Endothelial cell of umbilical vein (primary cell): Measurements from ENCODE around the gene KLHL26. TPM values are rescaled to one million over a fixed set of nuclear protein-coding genes. Genes with fewer than 3 reads are reported as not detected.

Source experiments
- BruUV-seq: library from RNA; stranded (reverse); fragments of 400-500 nt; replicated peaks from 2 replicates; lab custom pipeline; 2021; lab: Mats Ljungman, UMichigan
- CTCF ChIA-PET: fragments of 300-600, 350-600 bp; sonication (Branson Sonifier 250); formaldehyde crosslinking; loops from one replicate; lab custom pipeline; 2021; ENCODE audit warnings: antibody characterized with exemption, inconsistent platforms; lab: Charles Lee
- POLR2A ChIA-PET: fragments of 300-600, 350-600 bp; sonication (Branson Sonifier 250); formaldehyde crosslinking; loops from one replicate; lab custom pipeline; 2021; ENCODE audit warnings: antibody characterized with exemption, inconsistent platforms; lab: Charles Lee
- DNase-seq: peaks from one replicate; pipeline ENCODE4 v3.0.0-alpha.2; 2011; ENCODE audit warnings: low read depth, low spot score
- FAIRE-seq: peaks from 2 replicates; lab custom pipeline; 2011; peaks lifted over from hg19 to GRCh38; lab: Jason Lieb, UNC
- H2AFZ ChIP-seq: 2 replicates; pipeline ENCODE4 v1.6.0; 2012; ENCODE audit warnings: low read depth, low read length, control low read depth, inconsistent platforms
- H3K27ac ChIP-seq: 2 replicates; pipeline ENCODE4 v1.5.1; 2011; ENCODE audit warnings: low read depth, mild to moderate bottlenecking, control low read depth, low read length, moderate library complexity; ENCODE audit not compliant: insufficient read depth
- H3K27me3 ChIP-seq, 2 experiments: 2 replicates each; pipeline versions ENCODE4 v1.6.0 to v1.6.1; 2011; ENCODE audit warnings: low read length in 2 of 2, mixed read lengths in 1 of 2; ENCODE audit not compliant: control insufficient read depth in 2 of 2, insufficient read depth in 2 of 2
- H3K36me3 ChIP-seq, 2 experiments: 2 replicates in 1 of 2; 3 replicates in 1 of 2; pipeline ENCODE4 v1.5.1; 2011; ENCODE audit warnings: low read length in 2 of 2, mild to moderate bottlenecking in 1 of 2, moderate library complexity in 1 of 2; ENCODE audit not compliant: control insufficient read depth in 2 of 2, insufficient read depth in 2 of 2; ENCODE audit errors: extremely low read depth in 1 of 2
- H3K4me1 ChIP-seq: 3 replicates; pipeline ENCODE4 v1.5.1; 2011; ENCODE audit warnings: mild to moderate bottlenecking, low read length; ENCODE audit not compliant: control insufficient read depth, insufficient read depth; ENCODE audit errors: extremely low read depth
- H3K4me2 ChIP-seq: 2 replicates; pipeline ENCODE4 v1.6.1; 2011; ENCODE audit warnings: low read length, control low read depth, mixed read lengths; ENCODE audit not compliant: insufficient read depth
- H3K4me3 ChIP-seq, 3 experiments: fragments of 200-600 bp in 1 of 3; sonication (generic), shearing (Covaris generic) in 1 of 3; replicated peaks in 1 of 3; 2 replicates each; pipeline ENCODE4 v1.5.1; 2011 to 2016; ENCODE audit warnings: control low read depth in 3 of 3, low read length in 3 of 3, mild to moderate bottlenecking in 2 of 3, inconsistent platforms in 1 of 3, low read depth in 1 of 3, moderate library complexity in 1 of 3; ENCODE audit not compliant: insufficient read depth in 1 of 3
- H3K79me2 ChIP-seq: 2 replicates; pipeline ENCODE4 v1.6.0; 2012; ENCODE audit warnings: low read length, inconsistent platforms; ENCODE audit not compliant: control insufficient read depth, insufficient read depth
- H3K9ac ChIP-seq: replicated peaks from 2 replicates; pipeline ENCODE3; 2011; ENCODE audit warnings: low read length, control low read depth; ENCODE audit not compliant: insufficient read depth; ENCODE audit errors: extremely low read depth
- H3K9me1 ChIP-seq: replicated peaks from 3 replicates; pipeline ENCODE4 v1.6.0; 2011; ENCODE audit warnings: mild to moderate bottlenecking, low read length; ENCODE audit not compliant: control insufficient read depth, insufficient read depth; ENCODE audit errors: extremely low read depth
- H3K9me3 ChIP-seq: replicated peaks from 2 replicates; pipeline ENCODE4 v1.5.1; 2012; ENCODE audit warnings: low read length, inconsistent platforms; ENCODE audit not compliant: control insufficient read depth, insufficient read depth
- H4K20me1 ChIP-seq: replicated peaks from 2 replicates; pipeline ENCODE3; 2011; ENCODE audit warnings: mild to moderate bottlenecking, low read length; ENCODE audit not compliant: control insufficient read depth, insufficient read depth; ENCODE audit errors: extremely low read depth
- EZH2 ChIP-seq: IDR thresholded peaks from 2 replicates; pipeline ENCODE4 v1.6.1; 2012; ENCODE audit warnings: borderline replicate concordance, low read depth, mild to moderate bottlenecking, moderate library complexity, low read length, inconsistent platforms; ENCODE audit not compliant: severe bottlenecking
- FOS ChIP-seq: IDR thresholded peaks from 2 replicates; pipeline ENCODE4 v1.6.1; 2011; ENCODE audit warnings: mild to moderate bottlenecking, low read length, moderate library complexity, borderline replicate concordance; ENCODE audit not compliant: insufficient read depth
- GATA2 ChIP-seq: IDR thresholded peaks from 2 replicates; pipeline ENCODE4 v1.7.0; 2011; ENCODE audit warnings: low read depth, mild to moderate bottlenecking, moderate library complexity, mixed read lengths, low read length; ENCODE audit not compliant: insufficient read length, insufficient read depth
- JUN ChIP-seq: IDR thresholded peaks from 2 replicates; pipeline ENCODE4 v1.6.1; 2011; ENCODE audit warnings: borderline replicate concordance, low read depth; ENCODE audit not compliant: insufficient read length, insufficient read depth
- MYC ChIP-seq: IDR thresholded peaks from one replicate; pipeline ENCODE4 v1.6.1; 2011; ENCODE audit warnings: mild to moderate bottlenecking, low read depth, low read length
- POLR2A ChIP-seq: IDR thresholded peaks from 2 replicates; pipeline ENCODE4 v1.6.1; 2012; ENCODE audit warnings: low read depth, mild to moderate bottlenecking, control low read depth, low read length
- POLR2AphosphoS5 ChIP-seq: IDR thresholded peaks from 2 replicates; pipeline ENCODE4 v1.6.1; 2012; ENCODE audit warnings: low read depth, mild to moderate bottlenecking, control low read depth, low read length, moderate library complexity; ENCODE audit not compliant: insufficient read depth
- dilution Hi-C: fragments of 300-500 bp; cut with MboI; formaldehyde crosslinking; loops from one replicate; pipeline ENCODE4 v1.15.0; 2019; ENCODE audit warnings: low sequenced_read_pairs; ENCODE audit not compliant: extremely low pct_ligation_motif_present
- intact Hi-C: fragments of 100-400 bp; cut with micrococcal nuclease; formaldehyde crosslinking; loops from one replicate; pipeline ENCODE4 v1.10.0; 2022
- polyA plus RNA-seq, 4 experiments: library from polyadenylated mRNA; depleted of rRNA in 3 of 4; stranded (reverse) in 3 of 4; unstranded in 1 of 4; fragments of >200 nt; gene quantifications; 2 replicates each; pipeline versions ENCODE4 v1.2.1 to v1.2.3, GENCODE V29; 2011 to 2012; ENCODE audit warnings: missing spikeins in 1 of 4
- total RNA-seq: library from RNA; stranded (reverse); gene quantifications from 2 replicates; pipeline ENCODE4 v1.2.3, GENCODE V29; 2021
- TF ChIP-seq, protein P1 (sequence below): IDR thresholded peaks from 2 replicates; pipeline ENCODE4 v1.6.1; 2011; ENCODE audit not compliant: insufficient read depth, insufficient read length
- TF ChIP-seq, protein P2 (sequence below), 2 donors: IDR thresholded peaks; 1 replicate in 1 of 2; 2 replicates in 1 of 2; pipeline ENCODE4 v1.5.1; 2011; ENCODE audit warnings: low read length in 2 of 2, mild to moderate bottlenecking in 2 of 2, moderate library complexity in 2 of 2, control low read depth in 1 of 2, inconsistent platforms in 1 of 2, low read depth in 1 of 2; ENCODE audit not compliant: insufficient read depth in 1 of 2; ENCODE audit errors: extremely low read depth in 1 of 2

Gene KLHL26
- total and polyA plus RNA-seq, 2 donors (not counting 3 experiments of a cell fraction or from before 2014, with no cell fraction given), result 2.4 to 6.2 TPM

DNA sequence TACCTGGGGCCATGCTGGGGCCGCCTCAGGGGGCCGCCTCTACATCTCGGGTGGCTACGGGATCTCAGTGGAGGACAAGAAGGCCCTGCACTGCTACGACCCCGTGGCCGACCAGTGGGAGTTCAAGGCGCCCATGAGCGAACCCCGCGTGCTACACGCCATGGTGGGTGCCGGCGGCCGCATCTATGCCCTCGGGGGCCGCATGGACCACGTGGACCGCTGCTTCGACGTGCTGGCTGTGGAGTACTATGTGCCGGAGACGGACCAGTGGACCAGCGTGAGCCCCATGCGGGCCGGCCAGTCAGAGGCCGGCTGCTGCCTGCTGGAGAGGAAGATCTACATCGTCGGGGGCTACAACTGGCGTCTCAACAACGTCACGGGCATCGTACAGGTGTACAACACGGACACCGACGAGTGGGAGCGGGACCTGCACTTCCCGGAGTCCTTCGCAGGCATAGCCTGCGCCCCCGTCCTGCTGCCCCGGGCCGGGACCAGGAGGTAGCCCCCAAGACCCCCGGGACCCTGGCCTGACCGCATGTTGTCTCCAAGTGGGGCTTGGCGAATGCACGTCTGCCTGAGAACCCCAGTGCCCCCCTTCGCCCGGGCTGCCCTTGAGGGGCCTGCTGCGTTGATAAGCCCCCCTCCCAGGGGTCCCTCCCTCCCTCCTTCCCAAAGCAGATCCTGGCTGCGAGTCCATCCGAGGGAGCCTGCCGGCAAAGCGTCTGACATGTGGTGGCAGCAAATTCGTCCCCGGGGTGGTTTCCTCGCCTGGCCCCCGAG, 32.1 kb downstream of the KLHL26 start:
- Histone ChIP-seq H3K27me3 (no peaks in the 10 kb centered on the region), H3K9me3 (no peaks in the 10 kb centered on the region), H3K9me1 (no peaks in the 10 kb centered on the region), H3K4me1 (peaks cover under 1% of the 10 kb centered on the region), H4K20me1 (no peaks in the 10 kb centered on the region), H3K79me2 (no peaks in the 10 kb centered on the region), H3K4me2 (no peak overlapping the region), H3K4me3 (no peak overlapping the region), H2AFZ (no peak overlapping the region), H3K27ac (no peak overlapping the region), H3K9ac (no peak overlapping the region), H3K36me3 (peaks cover 2 to 9% of the 10 kb centered on the region in 2 experiments)
- POLR2A ChIA-PET, result no interaction called here
- BruUV-seq, result no TSS peak
- CTCF ChIA-PET, result no interaction called here
- dilution Hi-C loops (no loop called here), intact Hi-C loops (no loop called here)
- TF ChIP-seq FOS (no peak), GATA2 (no peak), JUN (no peak), EZH2 (no peak), POLR2A (no peak), MYC (no peak), POLR2AphosphoS5 (no peak)
- TF ChIP-seq, protein P1, sequence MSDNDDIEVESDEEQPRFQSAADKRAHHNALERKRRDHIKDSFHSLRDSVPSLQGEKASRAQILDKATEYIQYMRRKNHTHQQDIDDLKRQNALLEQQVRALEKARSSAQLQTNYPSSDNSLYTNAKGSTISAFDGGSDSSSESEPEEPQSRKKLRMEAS, result no peak
- TF ChIP-seq, protein P2, sequence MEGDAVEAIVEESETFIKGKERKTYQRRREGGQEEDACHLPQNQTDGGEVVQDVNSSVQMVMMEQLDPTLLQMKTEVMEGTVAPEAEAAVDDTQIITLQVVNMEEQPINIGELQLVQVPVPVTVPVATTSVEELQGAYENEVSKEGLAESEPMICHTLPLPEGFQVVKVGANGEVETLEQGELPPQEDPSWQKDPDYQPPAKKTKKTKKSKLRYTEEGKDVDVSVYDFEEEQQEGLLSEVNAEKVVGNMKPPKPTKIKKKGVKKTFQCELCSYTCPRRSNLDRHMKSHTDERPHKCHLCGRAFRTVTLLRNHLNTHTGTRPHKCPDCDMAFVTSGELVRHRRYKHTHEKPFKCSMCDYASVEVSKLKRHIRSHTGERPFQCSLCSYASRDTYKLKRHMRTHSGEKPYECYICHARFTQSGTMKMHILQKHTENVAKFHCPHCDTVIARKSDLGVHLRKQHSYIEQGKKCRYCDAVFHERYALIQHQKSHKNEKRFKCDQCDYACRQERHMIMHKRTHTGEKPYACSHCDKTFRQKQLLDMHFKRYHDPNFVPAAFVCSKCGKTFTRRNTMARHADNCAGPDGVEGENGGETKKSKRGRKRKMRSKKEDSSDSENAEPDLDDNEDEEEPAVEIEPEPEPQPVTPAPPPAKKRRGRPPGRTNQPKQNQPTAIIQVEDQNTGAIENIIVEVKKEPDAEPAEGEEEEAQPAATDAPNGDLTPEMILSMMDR (IDR thresholded peaks at IDR 0.05; ENCODE audit: extremely low read depth in 1 of 2, insufficient read depth in 1 of 2, low read depth in 1 of 2, low read length in 2 of 2), result no peak
- DNase-seq (no peak), FAIRE-seq (no peak)
